Lung (tissue), 12 donors: Measurements from ENCODE around the gene TSPAN18. TPM values are rescaled to one million over a fixed set of nuclear protein-coding genes. Genes with fewer than 3 reads are reported as not detected.

Experiments used
- ATAC-seq: fragments of 200-7000 bp; cut with Tn5 transposase; one replicate; pipeline ENCODE4 v1.9.1; 2020; ENCODE audit warnings: moderate number of reproducible peaks; ENCODE audit not compliant: insufficient read depth, low FRiP score
- DNase-seq, 3 donors: peaks; one replicate each; pipeline ENCODE4 v3.0.0-alpha.2; 2013 to 2017
- H3K27ac ChIP-seq, 2 donors: one replicate each; pipeline ENCODE4 v1.5.1; 2013; ENCODE audit warnings: mild to moderate bottlenecking in 2 of 2, moderate library complexity in 2 of 2, control low read depth in 1 of 2, inconsistent platforms in 1 of 2, low read depth in 1 of 2, low read length in 1 of 2
- H3K27me3 ChIP-seq, 3 donors: one replicate each; pipeline ENCODE4 v1.5.1; 2013; ENCODE audit warnings: low read length in 2 of 3; ENCODE audit not compliant: control insufficient read depth in 3 of 3, insufficient read depth in 3 of 3
- H3K36me3 ChIP-seq, 4 donors: one replicate each; pipeline ENCODE4 v1.5.1; 2013; ENCODE audit warnings: low read length in 4 of 4, mild to moderate bottlenecking in 1 of 4, moderate library complexity in 1 of 4; ENCODE audit not compliant: control insufficient read depth in 4 of 4, insufficient read depth in 4 of 4
- H3K4me1 ChIP-seq, 5 donors: one replicate each; pipeline ENCODE4 v1.5.1; 2013; ENCODE audit warnings: low read length in 5 of 5, mild to moderate bottlenecking in 2 of 5, moderate library complexity in 1 of 5; ENCODE audit not compliant: control insufficient read depth in 5 of 5, insufficient read depth in 5 of 5
- H3K4me3 ChIP-seq: one replicate; pipeline ENCODE4 v1.5.1; 2013; ENCODE audit warnings: mild to moderate bottlenecking, control low read depth, moderate library complexity
- H3K9ac ChIP-seq, 2 donors: one replicate each; pipeline ENCODE4 v1.5.1; 2013; ENCODE audit warnings: low read length in 2 of 2, control low read depth in 1 of 2; ENCODE audit not compliant: insufficient read depth in 1 of 2
- H3K9me3 ChIP-seq, 4 donors: one replicate each; pipeline ENCODE4 v1.5.1; 2013; ENCODE audit warnings: low read length in 3 of 4, mild to moderate bottlenecking in 1 of 4, moderate library complexity in 1 of 4; ENCODE audit not compliant: control insufficient read depth in 4 of 4, insufficient read depth in 3 of 4
- CTCF ChIP-seq: IDR thresholded peaks from 2 replicates; pipeline ENCODE4 v1.5.1; 2012; ENCODE audit warnings: mild to moderate bottlenecking; ENCODE audit errors: control extremely low read depth, extremely low read depth
- WGBS, 2 donors: extraction: QIAGEN DNeasy Blood & Tissue Kit; methylation state at CpG; one replicate each; pipeline ENCODE4 v1.1.7; 2013; 5-methylcytosine and 5-hydroxymethylcytosine counted together
- polyA plus RNA-seq, 2 donors: library from polyadenylated mRNA; stranded (reverse); fragments of 200-250 nt; gene quantifications; one replicate each; pipeline ENCODE4 v1.2.1, GENCODE V29; 2013
- total RNA-seq, 2 donors: library from RNA; depleted of rRNA in 1 of 2; stranded (reverse); fragments of >200 nt in 1 of 2; gene quantifications; one replicate each; pipeline ENCODE4 v1.2.1, GENCODE V29; 2014 to 2021
- donor health status: control.
- donor health status: control.
- donor health status: Bipolar disorder and iron deficiency.
- donor health status: healthy.
- donor health status: DM: yes; HTN: yes; CAD: no.

The TSPAN18 gene
- total and polyA plus RNA-seq, 4 donors = 8.3 to 40.7 (median 21.4) TPM

GRCh38 chr11:44711113-44711786 lies 15.5 kb upstream of the TSPAN18 start:
- H3K4me1 ChIP-seq = peaks cover 0 to 13% (median 0%) of the 10 kb centered on the region in 5 donors
- no peaks in the 10 kb centered on the region for H3K36me3 ChIP-seq
- WGBS, 2 donors = 59 to 66% methylated on average over 6 of the region's 6 CpGs
- no peak overlapping the region for H3K27ac ChIP-seq
- peaks cover 0 to 3% (median 0%) of the 10 kb centered on the region in 4 donors for H3K9me3 ChIP-seq
- H3K27me3 ChIP-seq = no peaks in the 10 kb centered on the region
- DNase-seq = peak; percentile 61 to 67 (median 66)
- no peak for ATAC-seq
- no peak for TF ChIP-seq CTCF
- H3K4me3 ChIP-seq = no peak overlapping the region
- no peak overlapping the region for H3K9ac ChIP-seq

GRCh38 chr11:44711787-44712608 lies 14.8 kb upstream of the TSPAN18 start:
- Histone ChIP-seq H3K36me3 (no peaks in the 10 kb centered on the region), H3K27ac (no peak overlapping the region), H3K4me1 (peaks cover 0 to 13% (median 0%) of the 10 kb centered on the region in 5 donors), H3K9me3 (peaks cover 0 to 2% (median 0%) of the 10 kb centered on the region in 4 donors), H3K27me3 (no peaks in the 10 kb centered on the region), H3K9ac (no peak overlapping the region), H3K4me3 (no peak overlapping the region)
- DNase-seq (peak in 2 of 3 donors; percentile 31 to 36), ATAC-seq (no peak)
- 82 to 83% methylated on average over 16 of the region's 16 CpGs for WGBS, 2 donors
- TF ChIP-seq CTCF = no peak

- Histone ChIP-seq H3K4me3 (no peak overlapping the region), H3K4me1 (peaks cover 0 to 13% (median 0%) of the 10 kb centered on the region in 5 donors), H3K36me3 (no peaks in the 10 kb centered on the region), H3K9ac (no peak overlapping the region), H3K27me3 (no peaks in the 10 kb centered on the region), H3K27ac (no peak overlapping the region), H3K9me3 (peaks cover 0 to 2% (median 0%) of the 10 kb centered on the region in 4 donors)
- DNase-seq (no peak), ATAC-seq (no peak)
- no peak for TF ChIP-seq CTCF
- 89 to 95% methylated on average over 1 of the region's 1 CpG for WGBS, 2 donors
These were observed 13.7 kb upstream of the TSPAN18 start for GRCh38 chr11:44713022-44713421.
